A673 (cell line): Measurements from ENCODE around the gene AIP. TPM values are rescaled to one million over a fixed set of nuclear protein-coding genes. Genes with fewer than 3 reads are reported as not detected.

ENCODE experiments used
- BruUV-seq: library from RNA; stranded (reverse); fragments of 400-500 nt; replicated peaks from 2 replicates; lab custom pipeline; 2021; lab: Mats Ljungman, UMichigan
- CTCF ChIA-PET: fragments of 300-600 bp; sonication (Branson Sonifier 250); formaldehyde crosslinking; loops from one replicate; lab custom pipeline; 2022; ENCODE audit warnings: antibody characterized with exemption; lab: Charles Lee
- POLR2A ChIA-PET: fragments of 300-600 bp; sonication (Branson Sonifier 250); formaldehyde crosslinking; loops from one replicate; lab custom pipeline; 2022; ENCODE audit warnings: antibody characterized with exemption; ENCODE audit not compliant: low non-redundant PET; lab: Charles Lee
- DNase-seq: peaks from one replicate; pipeline ENCODE4 v3.0.0-alpha.2; 2015; ENCODE audit warnings: low spot score
- H3K27ac ChIP-seq: fragments of 200-600 bp; sonication (generic); 2 replicates; pipeline ENCODE4 v1.5.1; 2016; ENCODE audit warnings: mixed run types, low read depth, mild to moderate bottlenecking, mixed read lengths, antibody characterized with exemption, low read length; ENCODE audit not compliant: poor library complexity, severe bottlenecking
- H3K27me3 ChIP-seq: fragments of 200-600 bp; sonication (generic); replicated peaks from 2 replicates; pipeline ENCODE4 v1.6.1; 2017; ENCODE audit warnings: mixed run types, low read depth, mild to moderate bottlenecking, mixed read lengths, antibody characterized with exemption, low read length; ENCODE audit not compliant: insufficient read depth, poor library complexity
- H3K36me3 ChIP-seq: fragments of 200-600 bp; sonication (generic); 2 replicates; pipeline ENCODE4 v1.6.1; 2016; ENCODE audit warnings: mixed run types, mild to moderate bottlenecking, mixed read lengths, antibody characterized with exemption, low read length; ENCODE audit not compliant: insufficient read depth, poor library complexity, severe bottlenecking
- H3K4me1 ChIP-seq: fragments of 200-600 bp; sonication (generic); 2 replicates; pipeline ENCODE4 v1.6.1; 2017; ENCODE audit warnings: mixed run types, mild to moderate bottlenecking, mixed read lengths, antibody characterized with exemption, low read length; ENCODE audit not compliant: insufficient read depth, poor library complexity, severe bottlenecking
- H3K4me3 ChIP-seq: fragments of 200-600 bp; sonication (generic); 2 replicates; pipeline ENCODE4 v1.5.1; 2016; ENCODE audit warnings: low read depth, mixed run types, mild to moderate bottlenecking, mixed read lengths, low read length; ENCODE audit not compliant: poor library complexity, severe bottlenecking
- H3K9me3 ChIP-seq: fragments of 200-600 bp; sonication (generic); 2 replicates; pipeline ENCODE4 v1.6.1; 2016; ENCODE audit warnings: mixed run types, low read depth, mild to moderate bottlenecking, mixed read lengths, antibody characterized with exemption, low read length; ENCODE audit not compliant: poor library complexity, severe bottlenecking
- EZH2 ChIP-seq: fragments of 200-600 bp; sonication (generic); IDR thresholded peaks from 2 replicates; pipeline ENCODE4 v1.6.1; 2017; ENCODE audit warnings: borderline replicate concordance, low read depth, mild to moderate bottlenecking, mixed read lengths, antibody characterized with exemption, low read length; ENCODE audit not compliant: poor library complexity, severe bottlenecking
- intact Hi-C: fragments of 100-400 bp; cut with micrococcal nuclease; formaldehyde crosslinking; loops from one replicate; pipeline ENCODE4 v1.10.0; 2022; ENCODE audit not compliant: unreplicated experiment
- total RNA-seq: library from RNA; stranded (reverse); gene quantifications from 2 replicates; pipeline ENCODE4 v1.2.3, GENCODE V29; 2021
- TF ChIP-seq, protein P1 (sequence below): fragments of 300-800, 200-600 bp; sonication (generic); conservative IDR thresholded peaks from 2 replicates; pipeline ENCODE4 v1.5.1; 2017; ENCODE audit warnings: low read depth, mild to moderate bottlenecking, antibody characterized with exemption, low read length, moderate library complexity, mixed read lengths

AIP gene
- total RNA-seq, 1 experiment from 2014 or later, result 66.0 TPM

DNA sequence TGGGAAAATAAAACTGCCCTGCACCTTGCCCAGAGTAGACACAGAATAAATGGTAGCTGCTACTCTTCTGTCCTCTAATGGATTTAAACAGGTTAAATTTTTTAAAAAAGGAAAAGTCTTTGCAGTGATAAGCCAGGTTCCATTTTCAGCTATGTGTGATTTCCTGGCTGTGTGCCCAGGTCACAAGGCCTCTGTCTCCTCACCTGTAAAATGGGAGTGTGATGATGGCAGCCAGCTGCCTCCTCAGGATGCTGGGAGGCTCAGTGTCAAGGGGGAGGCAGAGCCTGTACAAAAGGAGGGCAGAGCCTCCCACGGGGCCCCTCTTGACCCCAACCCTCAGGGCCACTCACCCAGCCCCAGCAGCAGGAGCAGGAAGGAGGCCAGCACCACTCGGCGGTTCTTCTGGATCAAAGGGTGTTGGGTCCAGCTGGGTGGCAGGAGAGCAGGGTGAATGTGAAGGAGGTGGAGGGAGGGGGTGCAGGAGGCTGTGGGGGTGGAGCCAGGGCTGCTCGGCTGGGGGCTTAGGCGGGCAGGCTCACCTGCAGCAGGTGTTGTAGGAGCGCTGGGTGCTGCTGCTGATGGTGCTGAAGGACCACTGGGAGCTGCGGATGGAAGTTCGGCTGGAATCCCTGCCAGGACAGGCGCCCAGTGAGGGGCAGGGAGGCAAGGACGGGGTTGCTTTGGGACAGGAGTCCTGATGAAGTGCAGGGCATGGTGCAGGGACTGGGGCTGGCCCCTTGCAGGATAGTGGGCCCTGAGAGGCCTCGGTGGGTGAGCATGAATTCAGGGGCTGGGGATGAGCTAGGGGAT is 15.7 kb upstream of the AIP start:
- intact Hi-C loops, result no loop called here
- Histone ChIP-seq H3K27me3 (no peaks in the 10 kb centered on the region), H3K27ac (no peak overlapping the region), H3K4me3 (peak overlapping the region; percentile 84), H3K4me1 (peaks cover 11% of the 10 kb centered on the region), H3K9me3 (no peaks in the 10 kb centered on the region), H3K36me3 (no peaks in the 10 kb centered on the region)
- CTCF ChIA-PET, result no interaction called here
- BruUV-seq, result no TSS peak
- DNase-seq, result no peak
- TF ChIP-seq, protein P1, sequence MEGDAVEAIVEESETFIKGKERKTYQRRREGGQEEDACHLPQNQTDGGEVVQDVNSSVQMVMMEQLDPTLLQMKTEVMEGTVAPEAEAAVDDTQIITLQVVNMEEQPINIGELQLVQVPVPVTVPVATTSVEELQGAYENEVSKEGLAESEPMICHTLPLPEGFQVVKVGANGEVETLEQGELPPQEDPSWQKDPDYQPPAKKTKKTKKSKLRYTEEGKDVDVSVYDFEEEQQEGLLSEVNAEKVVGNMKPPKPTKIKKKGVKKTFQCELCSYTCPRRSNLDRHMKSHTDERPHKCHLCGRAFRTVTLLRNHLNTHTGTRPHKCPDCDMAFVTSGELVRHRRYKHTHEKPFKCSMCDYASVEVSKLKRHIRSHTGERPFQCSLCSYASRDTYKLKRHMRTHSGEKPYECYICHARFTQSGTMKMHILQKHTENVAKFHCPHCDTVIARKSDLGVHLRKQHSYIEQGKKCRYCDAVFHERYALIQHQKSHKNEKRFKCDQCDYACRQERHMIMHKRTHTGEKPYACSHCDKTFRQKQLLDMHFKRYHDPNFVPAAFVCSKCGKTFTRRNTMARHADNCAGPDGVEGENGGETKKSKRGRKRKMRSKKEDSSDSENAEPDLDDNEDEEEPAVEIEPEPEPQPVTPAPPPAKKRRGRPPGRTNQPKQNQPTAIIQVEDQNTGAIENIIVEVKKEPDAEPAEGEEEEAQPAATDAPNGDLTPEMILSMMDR, result no peak
- TF ChIP-seq EZH2, result no peak
- POLR2A ChIA-PET, result no interaction called here

DNA sequence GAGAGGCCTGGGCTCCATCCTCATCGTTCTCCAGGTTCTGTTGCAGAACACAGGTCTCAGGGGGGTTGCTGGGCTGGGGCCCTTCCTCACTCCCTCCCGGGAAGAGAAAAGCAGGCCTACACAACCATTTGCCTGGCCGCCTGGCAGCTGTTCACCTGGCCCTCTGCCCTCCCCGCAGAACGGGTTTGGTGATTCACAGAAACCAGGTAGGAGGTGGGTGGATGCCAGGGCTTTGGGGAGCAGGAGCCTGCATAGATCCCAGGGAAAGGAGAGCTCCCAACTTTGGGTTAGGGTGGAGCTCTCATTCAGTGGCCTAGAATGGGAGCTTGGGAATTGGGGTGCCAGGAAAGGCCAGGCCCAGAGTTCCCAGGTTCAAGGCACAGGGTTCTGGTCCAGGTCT is 14.8 kb upstream of the AIP start:
- BruUV-seq, result no TSS peak
- CTCF ChIA-PET, result interaction anchor here (1.1 kb wide), 1 partner anchor 66 kb away, joined by 5 read pairs; the partner anchor contains the start of gene PPP1CA
- POLR2A ChIA-PET, result no interaction called here
- H3K4me3 ChIP-seq, result peak overlapping the region; percentile 84
- H3K27ac ChIP-seq, result peak overlapping the region; percentile 84
- intact Hi-C loops, result no loop called here
- peaks cover 11% of the 10 kb centered on the region for H3K4me1 ChIP-seq
- no peaks in the 10 kb centered on the region for H3K36me3 ChIP-seq
- TF ChIP-seq, protein P1, result no peak
- TF ChIP-seq EZH2, result no peak
- H3K27me3 ChIP-seq, result no peaks in the 10 kb centered on the region
- DNase-seq, result no peak
- no peaks in the 10 kb centered on the region for H3K9me3 ChIP-seq

DNA sequence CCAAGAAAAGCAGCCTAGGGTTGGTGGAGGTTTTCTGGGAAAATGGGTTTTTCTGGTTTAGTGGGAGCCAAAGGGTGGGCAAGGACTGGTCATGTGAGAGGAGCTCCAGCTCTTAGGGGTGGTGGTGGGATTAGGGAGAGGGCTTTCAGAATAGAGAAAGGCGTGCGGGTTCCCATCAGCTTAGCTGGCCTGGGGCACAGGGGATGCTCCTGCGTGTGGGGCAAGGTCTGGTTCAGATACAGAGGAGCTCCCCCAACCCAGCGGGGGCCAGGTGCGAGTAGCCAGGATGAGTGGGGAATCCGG is 14.4 kb upstream of the AIP start:
- CTCF ChIA-PET, result interaction anchor here (1.1 kb wide), 1 partner anchor 67 kb away, joined by 5 read pairs; the partner anchor contains the start of gene PPP1CA
- POLR2A ChIA-PET, result no interaction called here
- TF ChIP-seq, protein P1, result no peak
- TF ChIP-seq EZH2, result no peak
- Histone ChIP-seq H3K27me3 (no peaks in the 10 kb centered on the region), H3K4me1 (peaks cover 11% of the 10 kb centered on the region), H3K27ac (peak overlapping the region; percentile 84), H3K4me3 (peak overlapping the region; percentile 84), H3K36me3 (no peaks in the 10 kb centered on the region), H3K9me3 (no peaks in the 10 kb centered on the region)
- intact Hi-C loops, result no loop called here
- no peak for DNase-seq
- BruUV-seq, result no TSS peak
